ENCODE measurements around the gene APOA5. TPM values are rescaled to one million over a fixed set of nuclear protein-coding genes. Genes with fewer than 3 reads are reported as not detected.
"Not testable (repeated sequence)": the region's sequence is repeated elsewhere in the genome, so short reads cannot be mapped to it uniquely, and the experiment has no call there.

APOA5 gene
- total RNA-seq, 1 experiment from 2014 or later, result not detected

- CTCF ChIA-PET, result no interaction called here
- H3K36me3 ChIP-seq (ENCODE audit: low read depth), result peaks cover 32% of the 10 kb centered on the region
- no TSS peak for BruUV-seq (replicated peaks)
Measured at GRCh38 chr11:116762132-116762531, 29.5 kb downstream of the APOA5 start.

GRCh38 chr11:116756044-116756443 lies 35.6 kb downstream of the APOA5 start:
- H4K20me1 ChIP-seq (ENCODE audit: insufficient read depth); H3F3A ChIP-seq (ENCODE audit: insufficient read depth, low read depth); POLR2A ChIA-PET (ENCODE audit: unreplicated experiment); H2AFZ ChIP-seq; intact Hi-C loops (cut with micrococcal nuclease; ENCODE audit: unreplicated experiment); H3K4me1 ChIP-seq (replicated peaks; ENCODE audit: insufficient read depth); H3K9me3 ChIP-seq (ENCODE audit: insufficient read depth, low read depth); CTCF ChIA-PET; H3K9me2 ChIP-seq (ENCODE audit: insufficient read depth); DNase-seq; H3K4me3 ChIP-seq; BruUV-seq (replicated peaks); H3K27me3 ChIP-seq (ENCODE audit: insufficient read depth, low read depth); H3K79me2 ChIP-seq (ENCODE audit: low read depth); H3K27ac ChIP-seq; H3K4me2 ChIP-seq: not testable (repeated sequence)
- peaks cover 45% of the 10 kb centered on the region for H3K36me3 ChIP-seq (ENCODE audit: low read depth)

More at GRCh38 chr11:116762132-116762531, 29.5 kb downstream of the APOA5 start:
- no peaks in the 10 kb centered on the region for H3K9me3 ChIP-seq (ENCODE audit: insufficient read depth, low read depth)
- H3K4me1 ChIP-seq (replicated peaks; ENCODE audit: insufficient read depth), result no peaks in the 10 kb centered on the region
- H3F3A ChIP-seq (ENCODE audit: insufficient read depth, low read depth), result no peaks in the 10 kb centered on the region
- no peak for TF ChIP-seq EZH2 (IDR thresholded peaks at IDR 0.05; ENCODE audit: low read depth)
- no peak for TF ChIP-seq CTCF (conservative IDR thresholded peaks at IDR 0.05)
- H3K79me2 ChIP-seq (ENCODE audit: low read depth), result no peaks in the 10 kb centered on the region
- no peak overlapping the region for H3K27ac ChIP-seq
- H3K9me2 ChIP-seq (ENCODE audit: insufficient read depth), result no peaks in the 10 kb centered on the region
- H3K27me3 ChIP-seq (ENCODE audit: insufficient read depth, low read depth), result no peaks in the 10 kb centered on the region
- no peak overlapping the region for H3K4me2 ChIP-seq
- no peak overlapping the region for H3K4me3 ChIP-seq
- POLR2A ChIA-PET (ENCODE audit: unreplicated experiment), result no interaction called here
- no peak for DNase-seq
- H4K20me1 ChIP-seq (ENCODE audit: insufficient read depth), result 0 out of 2 replicates have a peak, but pooled peaks cover 6% of the 10 kb centered on the region
- intact Hi-C loops (cut with micrococcal nuclease; ENCODE audit: unreplicated experiment), result no loop called here
- no peak overlapping the region for H2AFZ ChIP-seq

GRCh38 chr11:116750070-116750718 lies 41.5 kb downstream of the APOA5 start:
- Histone ChIP-seq H3K9me2 (ENCODE audit: insufficient read depth) (no peaks in the 10 kb centered on the region), H3K4me3 (no peak overlapping the region), H3F3A (ENCODE audit: insufficient read depth, low read depth) (no peaks in the 10 kb centered on the region; the same call in 1 of the 2 replicates), H4K20me1 (ENCODE audit: insufficient read depth) (no peaks in the 10 kb centered on the region), H3K36me3 (ENCODE audit: low read depth) (peaks cover 35% of the 10 kb centered on the region; the same call in 1 of the 2 replicates), H2AFZ (no peak overlapping the region), H3K79me2 (ENCODE audit: low read depth) (no peaks in the 10 kb centered on the region), H3K27me3 (ENCODE audit: insufficient read depth, low read depth) (no peaks in the 10 kb centered on the region), H3K27ac (no peak overlapping the region), H3K4me1 (replicated peaks; ENCODE audit: insufficient read depth) (no peaks in the 10 kb centered on the region), H3K4me2 (no peak overlapping the region), H3K9me3 (ENCODE audit: insufficient read depth, low read depth) (no peaks in the 10 kb centered on the region; the same call in 1 of the 2 replicates)
- no peak for DNase-seq
- ChIA-PET CTCF (no interaction called here), POLR2A (ENCODE audit: unreplicated experiment) (interaction anchor here (0.7 kb wide), 1 partner anchor 384 kb away, joined by 5 read pairs; no protein-coding TSS in a partner anchor)
- no TSS peak for BruUV-seq (replicated peaks)
- TF ChIP-seq EZH2 (IDR thresholded peaks at IDR 0.05; ENCODE audit: low read depth) (no peak), CTCF (conservative IDR thresholded peaks at IDR 0.05) (no peak)
- intact Hi-C loops (cut with micrococcal nuclease; ENCODE audit: unreplicated experiment), result no loop called here

- no peaks in the 10 kb centered on the region for H3K4me1 ChIP-seq (replicated peaks; ENCODE audit: insufficient read depth)
- H2AFZ ChIP-seq, result no peak overlapping the region
- no peaks in the 10 kb centered on the region; the same call in none of the 2 replicates for H3F3A ChIP-seq (ENCODE audit: insufficient read depth, low read depth)
- no peaks in the 10 kb centered on the region for H3K79me2 ChIP-seq (ENCODE audit: low read depth)
- no peaks in the 10 kb centered on the region for H3K27me3 ChIP-seq (ENCODE audit: insufficient read depth, low read depth)
- no peaks in the 10 kb centered on the region for H3K36me3 ChIP-seq (ENCODE audit: low read depth)
- no peak for TF ChIP-seq EZH2 (IDR thresholded peaks at IDR 0.05; ENCODE audit: low read depth)
- TF ChIP-seq CTCF (conservative IDR thresholded peaks at IDR 0.05), result no peak
- no peak overlapping the region for H3K27ac ChIP-seq
- H3K4me3 ChIP-seq, result no peak overlapping the region
- intact Hi-C loops (cut with micrococcal nuclease; ENCODE audit: unreplicated experiment), result loop anchor here (10.0 kb wide), 1 partner anchor 1967 kb away; no protein-coding TSS in a partner anchor
- no peaks in the 10 kb centered on the region for H4K20me1 ChIP-seq (ENCODE audit: insufficient read depth)
- H3K4me2 ChIP-seq, result no peak overlapping the region
- DNase-seq, result no peak
- no TSS peak for BruUV-seq (replicated peaks)
- no peaks in the 10 kb centered on the region for H3K9me3 ChIP-seq (ENCODE audit: insufficient read depth, low read depth)
- ChIA-PET POLR2A (ENCODE audit: unreplicated experiment) (no interaction called here), CTCF (no interaction called here)
- no peaks in the 10 kb centered on the region for H3K9me2 ChIP-seq (ENCODE audit: insufficient read depth)
Measured at GRCh38 chr11:116742104-116742503, 49.6 kb downstream of the APOA5 start.

Data from PC-9 (cell line).